DMS53 treated with DMSO at 0.1 percent for 48 hours (cell line): ENCODE results near the gene CYP24A1.

Experiments
- DNase-seq: peaks from one replicate; lab custom pipeline; 2025; ENCODE audit not compliant: unreplicated experiment; lab: John Stamatoyannopoulos, UW

Gene CYP24A1

DNA sequence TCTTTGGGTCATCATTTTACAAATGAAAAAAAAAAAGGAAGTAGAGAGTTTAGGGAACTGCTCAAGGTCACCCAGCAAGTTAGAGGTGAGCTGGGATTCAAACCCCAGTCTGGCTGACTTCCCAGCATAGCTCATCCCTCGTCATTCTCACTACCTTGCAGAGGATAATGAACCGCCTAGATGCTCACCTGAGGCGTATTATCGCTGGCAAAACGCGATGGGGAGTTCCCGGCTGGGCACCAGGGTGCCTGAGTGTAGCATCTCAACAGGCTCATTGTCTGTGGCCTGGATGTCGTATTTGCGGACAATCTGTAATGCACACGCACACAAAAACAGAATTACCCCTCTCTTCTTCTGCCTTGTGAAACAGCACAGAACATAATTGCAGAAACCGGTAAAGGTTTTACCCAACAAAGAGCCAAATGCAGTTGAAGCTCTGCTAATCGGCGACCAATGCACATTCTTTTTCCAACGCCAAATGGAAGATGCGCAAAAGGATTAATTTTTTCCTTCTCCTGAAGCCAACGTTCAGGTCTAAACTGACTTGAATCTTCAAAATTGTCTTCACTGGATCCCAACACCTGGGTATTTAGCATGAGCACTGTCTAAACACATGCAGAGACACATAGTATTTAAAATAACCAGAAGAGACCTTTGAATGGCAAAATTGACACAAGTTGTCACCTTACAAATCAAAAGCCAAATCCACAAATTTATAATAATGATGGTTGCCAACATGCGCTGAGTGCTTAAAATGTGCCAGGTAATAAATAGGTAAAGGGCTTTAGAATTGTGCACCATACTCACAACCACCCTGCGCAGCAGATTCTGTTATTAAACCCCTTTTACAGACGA is 16.6 kb downstream of the CYP24A1 start:
- DNase-seq: no peak

DNA sequence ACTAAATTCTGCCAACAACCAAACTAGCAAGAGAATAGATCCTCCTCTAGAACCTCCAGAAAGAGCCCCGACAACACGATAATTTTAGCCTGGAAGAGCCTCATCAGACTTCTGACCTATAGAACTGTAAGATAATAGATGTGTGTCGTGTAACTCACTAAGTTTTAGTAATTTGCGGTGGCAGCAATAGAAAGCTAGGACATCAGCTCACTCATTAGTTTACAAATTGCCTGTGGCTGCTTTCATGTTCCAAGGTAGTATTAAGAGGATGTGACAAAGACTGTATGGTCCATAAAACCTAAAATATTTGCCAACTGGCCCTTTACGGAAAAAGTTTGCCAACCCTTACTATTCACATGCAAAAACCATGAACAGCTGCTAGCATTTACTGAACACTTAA is 17.3 kb downstream of the CYP24A1 start:
- no peak for DNase-seq

DNA sequence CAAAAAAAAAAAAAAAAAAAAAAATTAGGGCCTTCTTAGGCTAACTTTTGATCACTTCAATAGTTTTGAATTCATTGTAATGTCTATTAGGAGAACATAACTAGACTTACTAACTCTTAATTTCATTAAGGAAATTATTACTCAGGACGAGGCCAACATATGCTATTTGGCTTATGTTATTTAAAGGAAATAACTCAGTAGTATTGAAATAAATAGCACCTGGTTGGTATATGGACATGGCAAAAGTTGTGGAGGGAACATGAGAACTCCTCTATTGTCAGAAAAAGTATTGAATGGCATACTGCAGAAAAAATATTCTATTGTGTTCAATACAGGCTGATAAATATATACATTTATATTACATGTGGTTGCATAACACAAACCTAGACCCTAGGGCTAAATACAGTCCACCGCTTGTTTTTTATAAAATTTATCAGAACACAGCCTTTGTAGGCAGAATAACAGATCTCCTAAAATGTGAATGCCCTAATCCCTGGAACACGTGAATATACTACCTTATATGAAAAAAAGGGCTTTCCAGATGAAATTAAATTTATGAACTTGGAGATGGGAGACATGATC is 18.0 kb downstream of the CYP24A1 start:
- DNase-seq: no peak

DNA sequence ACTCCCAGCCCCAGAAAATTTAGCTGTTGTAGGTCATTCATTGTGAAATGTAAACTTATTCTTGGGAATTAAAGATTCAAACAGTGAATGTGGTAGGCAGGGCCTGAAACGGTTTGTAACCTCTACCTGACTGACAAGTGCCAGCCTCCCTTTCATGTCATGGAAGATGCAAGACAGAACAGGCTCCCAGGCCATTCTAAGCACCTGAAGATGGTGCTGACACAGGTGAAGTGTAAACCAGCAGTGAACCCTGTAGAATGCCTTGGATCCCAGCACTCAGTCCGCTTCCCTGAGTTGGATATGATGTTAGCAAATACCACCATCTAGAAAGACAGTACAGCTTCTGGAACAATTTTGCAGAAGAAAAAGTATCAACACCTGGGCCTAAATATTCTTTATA is 19.3 kb downstream of the CYP24A1 start:
- DNase-seq: no peak

DNA sequence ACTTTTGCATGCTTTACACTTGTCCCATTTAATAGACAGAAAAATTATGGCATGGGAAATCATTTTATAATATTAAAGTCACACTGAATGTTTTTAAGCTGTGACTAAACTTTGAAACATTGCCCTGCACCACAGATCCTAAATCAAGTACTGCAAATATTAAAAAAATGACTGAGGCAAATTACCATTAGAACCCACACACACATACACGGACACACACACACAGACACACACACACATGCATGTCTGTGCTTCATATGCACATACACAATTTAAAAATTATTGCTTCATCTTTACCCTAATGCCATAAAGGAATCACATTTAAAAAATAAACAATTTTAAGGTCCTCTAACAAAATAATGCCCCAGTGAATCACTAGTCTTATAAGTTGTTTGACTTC is 19.9 kb downstream of the CYP24A1 start:
- DNase-seq: no peak

DNA sequence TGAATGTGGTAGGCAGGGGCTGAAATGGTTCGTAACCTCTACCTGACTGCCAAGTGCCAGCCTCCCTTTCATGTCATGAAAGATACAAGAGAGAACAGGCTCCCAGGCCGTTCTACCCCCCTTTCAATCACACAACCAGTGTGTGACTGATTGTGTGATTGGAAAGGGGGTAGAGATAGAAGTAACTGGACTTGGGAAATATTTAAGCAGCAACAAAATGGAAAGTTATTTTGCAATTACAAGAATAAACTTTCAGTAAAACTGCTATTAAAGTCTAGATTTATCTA is 20.8 kb downstream of the CYP24A1 start:
- no peak for DNase-seq

DNA sequence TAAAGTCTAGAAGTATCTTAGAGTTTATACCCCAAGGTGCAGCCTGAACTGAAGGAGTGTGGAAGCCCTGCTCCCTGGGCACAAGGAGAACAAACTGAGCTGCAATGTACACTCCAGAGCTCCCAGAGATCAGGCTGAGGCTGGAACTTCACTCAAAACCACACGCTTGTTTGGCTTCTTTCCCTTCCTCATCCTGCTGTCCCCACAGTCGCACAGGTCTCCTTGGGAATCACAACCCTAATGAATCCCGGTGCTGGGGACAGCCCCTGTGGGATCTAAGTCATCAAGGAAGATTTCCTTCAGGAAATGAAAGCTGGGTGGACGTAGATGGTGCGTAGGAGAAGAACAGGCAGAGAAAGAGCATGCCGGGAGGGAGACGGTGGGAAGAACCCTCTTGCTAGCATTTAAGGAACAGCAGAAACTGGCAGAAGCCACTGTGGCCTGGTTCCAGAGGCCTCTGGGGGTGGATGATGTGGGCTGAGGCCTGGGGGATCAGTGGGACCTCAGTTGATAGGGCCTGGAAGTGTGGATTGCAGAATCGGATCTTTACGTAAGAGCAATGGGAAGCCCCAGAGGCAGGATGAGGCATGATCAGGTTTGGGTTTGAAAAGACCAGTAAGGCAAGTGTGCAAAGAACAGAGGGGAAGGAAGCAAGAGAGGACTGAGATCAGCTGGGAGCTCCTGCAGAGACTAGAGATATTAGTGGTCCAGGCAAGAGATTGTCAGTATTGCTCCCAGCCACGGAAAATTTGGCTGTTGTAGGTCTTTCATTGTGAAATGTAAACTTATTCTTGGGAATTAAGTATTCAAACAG is 21.4 kb downstream of the CYP24A1 start:
- no peak for DNase-seq

DNA sequence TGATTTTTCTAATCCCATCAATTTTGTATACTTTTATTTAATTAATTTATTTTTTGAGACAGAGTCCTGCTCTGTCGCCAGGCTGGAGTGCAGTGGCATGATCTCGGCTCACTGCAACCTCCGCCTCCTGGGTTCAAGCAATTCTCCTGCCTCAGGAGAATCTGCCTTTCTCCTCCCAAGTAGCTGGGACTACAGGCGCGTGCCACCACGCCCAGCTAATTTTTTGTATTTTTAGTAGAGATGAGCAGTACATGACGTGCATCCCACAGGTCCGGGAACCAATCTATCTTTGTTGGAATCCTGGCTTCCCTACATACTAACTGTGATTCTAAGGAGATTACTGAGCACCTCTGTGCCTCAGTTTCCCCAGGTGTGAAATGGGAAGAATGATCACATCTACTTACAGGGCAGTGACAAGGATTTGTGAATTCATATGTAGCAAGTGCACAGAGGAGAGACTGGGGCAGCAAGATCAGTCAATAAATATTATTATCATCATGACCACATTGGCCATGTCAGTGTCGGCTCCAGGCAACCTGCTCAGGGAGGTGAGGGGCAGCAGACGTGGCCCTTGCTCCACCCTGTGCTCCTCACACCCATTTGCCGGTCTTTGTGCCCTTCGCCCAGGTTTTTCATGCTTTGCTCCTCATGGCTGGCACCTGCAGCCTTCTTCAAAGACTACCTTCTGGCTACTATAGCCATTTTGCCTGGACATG is 22.1 kb downstream of the CYP24A1 start:
- no peak for DNase-seq

DNA sequence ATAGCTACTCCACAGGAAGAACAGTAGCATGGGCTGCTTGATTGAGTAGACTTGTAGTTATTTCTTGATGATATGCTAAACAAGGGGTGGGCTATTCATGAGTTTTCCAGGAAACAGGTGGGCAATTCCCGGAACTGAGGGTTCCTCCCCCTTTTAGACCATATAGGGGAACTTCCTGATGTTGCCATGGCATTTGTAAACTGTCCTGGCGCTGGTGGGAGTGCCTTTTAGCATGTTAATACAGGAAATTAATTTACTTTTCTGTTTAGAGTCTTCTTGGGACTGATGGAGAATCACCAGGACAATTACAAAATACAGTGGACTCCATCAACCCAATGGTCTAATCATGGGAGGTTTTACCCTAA is 22.7 kb downstream of the CYP24A1 start:
- DNase-seq: no peak

DNA sequence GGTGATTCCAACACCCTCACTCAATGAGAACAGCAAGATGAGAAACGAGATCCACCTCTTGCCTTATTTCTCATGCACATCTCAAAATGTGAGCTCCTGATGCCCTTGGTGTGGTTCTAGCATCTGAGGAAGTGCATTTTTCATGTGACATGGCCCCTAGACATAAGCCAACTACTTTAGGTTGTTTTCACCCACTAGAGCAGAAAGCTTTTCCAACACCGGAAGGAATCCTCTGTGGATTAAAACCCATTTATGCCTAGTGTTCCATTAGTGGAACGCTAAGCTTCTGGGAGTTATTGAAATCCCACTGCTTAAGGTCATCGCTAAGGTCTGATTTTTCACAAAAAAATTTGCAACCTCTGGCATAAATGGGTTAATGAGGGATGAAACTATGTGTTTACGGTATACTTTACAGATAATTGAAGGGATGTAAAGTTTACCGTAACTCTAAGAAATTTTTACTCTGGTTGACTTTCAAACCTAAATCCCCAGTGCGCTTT is 24.0 kb downstream of the CYP24A1 start:
- no peak for DNase-seq

DNA sequence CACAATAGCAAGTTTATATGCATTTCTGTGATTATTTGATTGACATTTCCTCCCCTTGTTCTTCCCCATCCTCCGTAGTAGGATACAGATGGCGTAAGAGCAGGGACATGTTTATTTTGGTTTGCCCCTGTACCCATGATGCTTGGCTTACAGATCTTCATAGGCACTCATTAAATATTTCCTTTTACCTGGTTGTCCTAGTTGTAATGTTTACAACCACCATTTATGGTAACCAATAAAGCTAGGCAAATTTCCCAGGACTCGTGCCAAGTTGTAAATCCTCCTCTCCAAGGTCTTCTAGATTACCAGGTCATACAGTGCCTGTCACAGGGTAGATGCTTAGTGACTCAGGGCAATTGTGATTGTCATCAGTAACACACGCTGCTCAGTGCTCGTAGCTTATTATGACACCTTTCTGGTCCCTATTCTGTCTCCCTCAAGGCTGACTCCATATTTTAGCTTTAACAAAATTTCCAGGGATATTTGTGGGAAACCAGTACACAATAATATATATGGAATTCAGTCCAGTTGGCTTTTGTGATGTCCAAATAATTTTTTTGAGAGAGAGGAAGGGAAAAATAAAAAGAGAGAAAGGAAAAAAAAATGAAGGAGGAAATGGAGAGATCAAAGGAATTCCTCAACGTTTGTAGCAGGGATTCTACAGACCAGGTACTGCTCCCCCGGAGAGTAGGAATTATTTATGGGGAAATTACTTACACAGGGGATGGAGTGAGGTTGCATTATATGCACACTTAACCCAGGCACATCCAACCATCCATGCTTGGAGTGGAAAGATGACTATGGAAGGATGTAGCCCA is 24.6 kb downstream of the CYP24A1 start:
- peak; percentile 72 for DNase-seq

DNA sequence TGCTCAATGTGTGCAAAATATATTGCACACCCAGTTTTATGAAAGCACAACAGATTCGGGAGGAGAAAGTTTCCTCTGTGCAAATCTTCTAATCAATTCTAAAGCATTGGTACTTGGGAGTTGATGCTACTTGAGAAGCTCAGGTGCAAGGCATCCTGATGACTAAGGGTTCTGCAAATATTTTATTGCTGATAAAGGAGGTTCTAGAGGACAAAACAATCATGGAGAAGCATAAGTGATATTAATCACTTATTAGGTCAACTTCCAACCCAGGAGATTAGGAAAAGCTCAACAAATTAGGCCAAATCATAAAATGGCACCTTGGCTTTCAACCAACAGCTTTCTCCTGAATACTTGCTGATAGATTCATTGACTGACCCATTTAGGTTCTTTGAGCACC is 27.1 kb downstream of the CYP24A1 start:
- DNase-seq: no peak

DNA sequence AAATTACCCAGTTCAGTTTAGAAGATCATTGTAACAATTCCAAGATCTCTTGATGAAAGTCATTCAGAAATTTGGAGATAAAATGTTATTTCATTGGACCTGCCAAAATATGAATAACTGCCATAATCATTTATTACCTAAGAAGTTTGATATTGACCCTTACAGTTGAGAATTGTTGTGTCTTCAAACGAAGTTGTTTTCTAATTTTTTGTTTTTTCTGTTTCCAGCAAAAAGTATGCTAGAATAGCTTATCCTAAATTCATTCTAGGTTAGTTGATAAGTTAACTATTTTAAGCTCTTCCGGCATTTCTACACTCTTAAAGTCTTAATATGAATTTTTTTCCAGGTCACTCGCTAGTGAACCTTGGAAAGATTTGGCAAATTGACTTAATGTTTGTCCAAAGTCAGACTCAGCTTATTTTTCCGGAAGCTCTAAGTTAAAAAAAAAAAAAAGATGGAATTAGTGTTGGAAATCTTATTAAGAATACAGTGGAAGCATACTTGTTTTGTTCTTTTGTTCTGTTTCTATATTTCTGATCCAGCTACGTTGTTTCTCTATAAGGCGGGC is 28.9 kb downstream of the CYP24A1 start:
- no peak for DNase-seq

DNA sequence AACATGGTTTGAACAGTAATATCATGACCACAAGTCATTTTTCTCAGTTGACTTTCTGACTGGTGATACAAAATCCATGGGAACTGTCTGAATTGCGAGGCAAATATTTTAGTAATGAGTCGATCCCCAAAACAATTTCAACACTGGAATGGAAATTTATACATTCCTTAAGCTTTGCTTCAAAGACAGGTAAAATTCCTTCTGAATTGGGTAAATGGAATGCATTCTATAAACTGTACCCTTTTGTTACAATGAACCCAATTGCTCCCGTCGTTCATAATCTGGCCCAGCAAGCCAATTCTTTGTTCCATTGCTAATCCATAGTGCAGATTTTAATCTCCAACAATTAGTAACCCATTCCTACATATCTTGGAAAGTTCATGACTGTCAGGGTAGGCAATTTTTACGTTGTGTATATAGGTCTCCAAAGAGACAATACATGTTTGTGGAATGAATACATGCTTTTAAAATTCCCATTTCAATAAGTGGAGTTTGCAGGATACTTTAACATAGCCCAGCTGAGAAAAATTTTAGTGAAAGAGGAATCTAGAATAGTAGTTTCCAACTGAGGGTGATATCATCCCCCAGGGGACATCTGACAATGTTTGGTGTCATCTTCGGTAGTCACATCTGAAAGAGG is 32.7 kb downstream of the CYP24A1 start:
- DNase-seq: no peak

DNA sequence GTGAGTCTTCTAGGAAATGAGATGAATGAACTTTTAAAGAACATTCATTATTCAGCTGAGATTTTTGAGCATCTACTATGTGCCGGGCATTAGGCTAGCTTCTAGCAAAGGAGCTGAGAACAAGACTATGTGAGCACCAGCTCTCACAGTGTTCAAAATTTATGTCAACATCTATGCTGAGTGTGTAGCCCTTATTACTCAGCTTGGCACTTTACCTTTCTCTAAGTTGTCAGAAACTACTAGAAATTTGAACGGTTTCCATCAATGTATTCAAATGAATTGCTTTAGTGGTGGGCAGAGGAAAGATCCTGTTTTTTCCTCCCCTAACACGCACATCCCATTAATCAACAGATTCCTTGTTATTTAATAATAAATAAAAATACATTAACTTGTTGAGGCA is 33.3 kb downstream of the CYP24A1 start:
- DNase-seq: no peak

DNA sequence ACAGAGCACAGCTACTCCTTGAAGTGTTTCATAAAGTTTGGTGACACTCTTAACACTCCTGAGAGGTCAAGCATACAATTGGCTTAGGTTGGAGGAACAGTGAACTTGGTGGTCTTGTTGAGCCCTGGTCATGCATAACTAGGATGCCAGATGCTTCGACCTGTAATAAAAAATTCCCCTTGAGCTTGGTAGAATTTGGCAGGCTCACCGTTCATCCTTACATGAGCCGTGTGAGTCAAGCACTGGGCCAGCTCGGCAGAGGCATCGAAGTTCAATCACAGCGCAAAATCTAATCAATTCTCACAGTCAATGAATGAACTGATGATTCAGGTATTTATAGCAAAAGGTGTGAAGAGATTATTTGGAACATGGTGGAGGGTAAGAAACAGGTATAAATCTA is 33.7 kb downstream of the CYP24A1 start:
- DNase-seq: no peak

DNA sequence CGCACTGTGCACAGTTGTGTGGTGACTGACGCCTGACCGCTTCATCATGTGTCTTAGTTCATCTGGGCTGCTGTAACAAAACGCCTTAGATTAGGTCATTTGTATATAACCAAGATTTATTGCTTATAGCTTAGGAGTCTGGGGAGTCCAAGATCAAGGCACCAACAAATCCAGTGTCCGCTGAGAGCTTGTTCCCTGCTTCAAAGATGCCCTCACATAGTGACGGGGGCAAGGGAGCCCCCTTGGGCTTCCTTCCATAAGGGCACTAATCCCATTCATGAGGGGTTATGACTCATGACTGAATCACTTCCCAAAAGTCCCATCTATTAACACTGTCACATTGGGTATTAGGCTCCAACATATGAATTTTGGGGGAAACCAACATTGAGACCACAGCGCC is 34.6 kb downstream of the CYP24A1 start:
- DNase-seq: no peak

DNA sequence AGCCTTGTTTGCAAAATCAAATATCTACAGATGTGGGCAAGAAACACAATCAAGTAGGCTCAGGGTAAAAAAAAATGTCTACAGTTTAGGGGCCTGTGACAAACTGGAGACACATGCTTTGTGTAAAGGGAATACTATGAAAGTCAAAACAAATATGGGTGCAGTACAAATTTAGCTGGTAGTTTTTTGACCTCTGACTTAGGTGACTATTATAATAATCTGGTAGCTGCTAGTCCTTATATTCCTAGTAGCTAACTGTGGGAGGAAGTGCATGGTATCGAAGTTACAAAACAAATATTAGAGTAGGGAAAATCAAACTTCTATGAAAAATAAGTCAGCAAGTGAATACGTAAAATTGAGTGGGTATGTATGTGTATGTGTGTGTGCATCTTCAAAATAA is 35.4 kb downstream of the CYP24A1 start:
- no peak for DNase-seq

DNA sequence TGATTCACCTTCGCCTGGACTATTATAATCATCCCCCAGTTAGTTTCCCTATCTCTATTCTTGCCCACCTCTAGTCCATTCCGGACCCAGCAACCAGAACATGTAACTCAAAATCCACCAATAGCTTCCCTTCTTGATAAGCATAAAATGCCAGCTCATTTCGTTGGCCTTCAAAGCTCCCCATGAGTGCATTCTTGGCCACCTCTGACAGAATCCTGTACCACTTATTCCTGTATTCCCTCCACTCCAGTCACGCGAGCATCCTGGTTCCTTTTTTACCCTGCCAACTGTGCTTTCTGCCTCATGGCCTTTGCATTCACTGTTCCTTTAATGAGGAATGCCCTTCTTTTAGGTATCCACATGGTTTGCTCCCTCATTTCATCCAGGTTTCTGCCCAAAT is 36.7 kb downstream of the CYP24A1 start:
- DNase-seq: no peak
